IPS-NIHi7 (cell line): ENCODE results near the gene UBE2B.

Experiments
- DNase-seq: peaks from one replicate; pipeline ENCODE4 v3.0.0; 2012; ENCODE audit warnings: mixed read lengths; ENCODE audit errors: extremely low spot score

The UBE2B gene

DNA sequence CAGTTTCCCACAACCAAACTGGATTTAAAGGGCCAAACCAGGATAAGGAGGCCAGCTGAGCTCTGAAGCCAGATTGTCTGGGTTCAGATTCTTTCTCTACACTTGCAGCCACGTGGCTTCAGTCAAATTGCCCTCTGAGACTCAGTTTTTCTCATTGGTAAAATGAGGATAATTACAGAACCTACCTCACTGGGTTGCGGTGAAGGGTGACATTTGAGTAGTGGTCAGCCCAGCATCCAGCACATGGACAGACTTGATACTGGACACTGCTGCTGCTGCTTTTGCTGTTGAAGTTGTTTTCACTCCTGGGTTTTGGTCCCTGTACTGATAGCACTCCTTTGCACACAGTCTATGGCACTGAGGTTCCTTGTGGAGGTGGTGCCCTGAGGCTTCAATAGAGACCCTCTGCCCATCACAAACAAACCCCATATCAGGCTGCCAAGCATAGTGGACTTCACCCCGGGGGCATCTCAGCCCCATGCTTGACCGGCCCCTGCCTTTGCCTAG lies 66.0 kb downstream of the UBE2B start:
- no peak for DNase-seq

DNA sequence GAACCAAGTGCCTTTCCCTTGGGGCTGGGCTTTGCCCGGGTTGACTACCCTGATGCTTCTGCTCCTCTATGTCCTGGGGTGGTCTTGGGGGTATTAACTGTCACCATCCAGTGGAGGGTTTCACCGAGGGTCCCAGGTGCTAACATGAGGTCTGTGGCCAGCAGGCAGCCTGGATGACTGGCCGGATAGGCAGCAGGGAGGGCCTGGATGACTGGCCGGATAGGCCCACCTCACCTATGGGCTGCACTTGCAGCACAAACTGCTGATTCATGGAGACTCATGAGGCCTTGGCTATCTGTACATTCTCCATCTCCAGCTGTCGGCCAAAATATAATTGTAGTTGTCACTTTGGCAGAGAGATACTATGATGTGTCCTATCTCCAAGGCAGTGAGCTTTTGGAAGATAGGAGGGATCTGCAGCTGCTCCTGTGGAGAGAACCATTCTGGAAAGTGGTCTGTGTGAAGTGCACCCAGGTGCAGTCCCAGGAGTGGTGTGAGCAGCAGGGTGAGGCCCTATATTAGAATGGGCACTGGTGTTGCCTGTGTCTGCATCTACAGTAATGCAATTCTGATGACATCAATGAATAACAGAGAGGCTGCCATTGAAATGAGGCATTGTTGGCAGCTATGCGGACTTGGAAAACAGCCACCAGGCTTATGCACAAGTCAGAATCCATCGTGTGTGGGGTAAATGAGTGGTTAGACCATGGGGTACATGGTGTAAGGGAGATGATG lies 66.6 kb downstream of the UBE2B start:
- DNase-seq = no peak

DNA sequence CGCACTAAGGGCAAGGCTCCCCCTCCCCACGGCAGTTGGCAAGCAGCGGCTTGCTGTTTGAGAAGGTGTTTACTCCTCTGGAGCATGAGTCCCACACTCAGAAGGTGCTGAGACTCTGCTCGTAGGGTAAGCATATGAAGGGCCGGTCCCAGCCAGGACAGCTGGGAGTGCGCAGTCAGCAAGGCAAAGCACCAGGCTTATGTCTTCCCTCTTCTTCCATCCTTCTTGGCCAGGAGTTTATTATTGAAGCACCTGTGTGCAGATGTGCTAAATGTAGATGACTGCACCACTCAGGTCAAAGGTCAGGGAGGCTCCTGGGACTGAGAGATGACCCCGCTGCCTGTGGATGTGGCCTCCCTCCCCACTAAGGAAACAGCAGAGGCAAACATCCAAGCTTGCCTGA lies 67.4 kb downstream of the UBE2B start:
- no peak for DNase-seq

DNA sequence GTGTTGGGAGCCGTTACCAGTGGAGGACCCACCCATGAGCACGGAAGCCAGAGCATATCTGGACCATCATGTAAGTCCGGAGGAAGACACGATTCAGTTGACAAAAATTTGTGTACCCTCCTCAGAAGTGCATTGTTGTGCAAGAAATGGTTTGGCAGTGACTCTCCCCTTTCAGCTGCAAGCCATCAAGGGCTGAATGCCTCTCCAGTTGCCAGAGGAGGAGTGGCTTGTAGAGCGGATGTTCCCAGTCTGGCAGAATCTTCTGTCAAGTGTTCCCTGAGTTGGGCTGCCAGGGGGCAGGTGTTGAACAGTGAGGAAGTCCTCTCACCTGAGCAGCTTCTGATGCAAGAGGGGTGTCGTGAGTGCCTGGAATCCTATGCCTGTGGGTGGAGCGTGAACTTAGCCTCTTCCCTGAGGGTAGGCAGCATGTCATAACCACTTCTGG lies 67.9 kb downstream of the UBE2B start:
- peak; percentile 52 for DNase-seq

DNA sequence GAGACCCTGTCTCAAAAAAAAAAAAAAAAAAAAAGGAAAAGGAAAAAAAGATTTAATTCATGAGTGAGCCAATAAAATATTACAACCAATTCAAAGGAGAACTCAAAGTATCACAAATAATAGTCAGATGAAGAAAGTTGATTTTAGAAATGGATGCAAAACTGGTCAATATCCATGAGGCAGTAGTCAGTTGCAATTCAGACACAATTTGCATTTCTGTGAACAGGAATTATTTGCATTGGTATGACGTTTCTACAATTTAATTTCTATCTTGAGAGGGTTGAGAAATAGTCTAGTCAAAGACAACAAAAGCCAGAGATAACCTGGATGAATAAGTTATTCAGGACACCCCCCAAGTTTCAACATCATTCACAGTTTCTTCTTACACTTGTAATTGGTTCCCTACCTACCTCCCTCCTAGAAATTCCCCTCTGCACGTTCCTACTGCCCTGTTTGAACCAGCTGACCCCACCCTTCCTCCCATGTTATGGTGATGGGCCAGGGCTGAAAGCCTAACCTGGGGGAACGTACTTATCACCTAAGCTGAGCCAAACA lies 68.9 kb downstream of the UBE2B start:
- no peak for DNase-seq
